ENCODE measurements around the gene STAT5B.
A peak's percentile ranks its signal among the peaks of the same experiment; 100 is the strongest.

The STAT5B gene

DNA sequence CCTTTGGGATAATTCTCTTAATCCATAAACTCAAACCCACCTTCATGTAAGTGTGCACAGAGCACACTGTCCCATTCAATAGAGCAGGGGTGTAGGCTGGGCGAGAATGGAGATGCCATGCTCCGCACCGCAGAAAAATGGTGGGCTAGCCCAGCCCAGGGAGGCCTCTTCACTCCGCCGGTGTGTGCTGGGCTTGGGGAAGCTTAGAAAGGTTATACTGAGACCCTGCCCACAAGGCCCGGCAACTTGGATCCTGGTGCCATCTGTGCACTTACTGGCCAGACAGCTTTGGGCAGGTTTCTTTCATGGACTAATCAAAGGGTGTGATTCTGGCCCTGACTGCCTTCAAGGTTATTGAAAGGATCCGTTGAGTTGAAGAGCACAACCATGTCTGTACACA lies 8.4 kb upstream of the STAT5B start:
- no peak for DNase-seq

DNA sequence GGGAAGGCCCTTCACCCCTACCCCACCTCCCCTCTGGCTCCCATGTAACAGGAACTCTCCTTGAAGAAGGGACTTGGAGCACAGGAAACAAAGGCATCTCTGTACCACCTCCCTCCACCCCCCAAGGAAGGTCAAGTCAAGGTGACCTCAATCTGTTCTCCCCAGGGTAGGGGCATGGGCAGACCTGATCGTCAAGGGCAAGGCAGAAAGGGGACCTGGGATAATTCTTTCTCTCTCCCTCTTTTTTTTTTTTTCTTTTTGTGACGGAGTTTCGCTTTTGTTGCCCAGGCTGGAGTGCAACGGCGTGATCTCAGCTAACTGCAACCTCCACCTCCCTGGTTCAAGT lies 7.8 kb upstream of the STAT5B start:
- no peak for DNase-seq

DNA sequence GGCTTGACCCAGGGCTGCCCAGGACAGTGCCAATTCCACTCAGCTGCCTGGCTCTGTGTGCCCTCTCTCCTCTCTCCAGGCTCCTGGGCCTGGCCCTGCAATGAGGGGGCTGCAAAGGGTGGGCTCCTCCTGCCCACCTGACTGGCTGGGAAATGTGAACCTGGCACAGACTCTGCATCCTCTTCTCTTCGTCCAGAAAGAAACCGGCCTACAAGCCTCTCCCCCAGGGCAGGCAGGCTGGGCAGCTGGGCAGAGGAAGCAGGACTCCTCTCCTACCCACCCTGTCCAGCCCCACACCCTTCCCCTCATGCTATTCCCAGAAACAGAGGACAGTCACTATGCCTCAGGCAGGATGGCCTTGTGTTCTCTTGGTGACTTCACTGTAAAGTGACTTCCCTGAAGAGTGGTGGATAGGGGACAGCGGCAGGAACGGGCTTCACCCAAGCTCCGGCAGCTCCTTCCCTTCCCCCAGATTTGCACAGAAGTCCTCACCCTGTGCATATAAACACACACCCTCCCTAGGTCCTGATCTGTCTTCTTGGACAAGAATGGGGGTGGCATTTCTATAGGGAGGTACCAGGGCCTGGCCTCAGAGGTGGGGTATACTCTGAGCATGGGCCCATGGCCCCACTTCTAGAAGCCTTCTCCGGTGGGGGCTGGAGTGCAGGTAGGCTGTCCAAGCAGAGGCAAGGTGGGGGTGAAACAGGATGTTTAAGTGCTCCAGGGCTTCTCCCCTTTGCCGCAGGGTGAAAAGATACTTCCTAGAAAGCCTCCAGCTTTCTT lies 7.2 kb upstream of the STAT5B start:
- no peak for DNase-seq

DNA sequence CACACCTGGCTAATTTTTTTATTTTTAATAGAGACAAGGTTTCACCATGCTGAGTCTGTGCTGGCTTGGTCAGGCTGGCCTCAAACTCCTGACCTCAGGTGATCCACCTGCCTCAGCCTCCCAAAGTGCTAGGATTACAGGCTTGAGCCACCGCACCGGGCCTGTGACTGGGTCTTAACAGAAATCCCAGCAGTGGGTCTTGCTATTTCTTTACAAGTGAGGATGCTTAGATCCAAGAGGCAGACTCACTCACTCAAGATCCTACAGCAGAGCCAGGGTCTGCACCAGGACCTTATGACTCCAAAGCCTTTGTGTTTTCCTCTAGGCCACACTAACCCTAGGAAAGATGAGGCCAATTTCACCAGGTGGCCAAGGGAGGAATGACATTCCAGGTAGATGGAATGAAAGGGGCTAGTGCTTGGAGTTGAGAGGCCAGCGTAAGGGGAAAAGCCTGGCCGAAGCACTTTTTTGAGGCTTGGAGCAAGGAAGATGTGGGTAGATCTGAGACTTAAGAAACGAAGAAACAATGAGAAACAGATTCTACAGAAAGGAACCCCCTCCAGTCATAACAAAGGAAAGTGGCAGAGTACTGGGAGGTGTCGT lies 6.4 kb upstream of the STAT5B start:
- DNase-seq: no peak

DNA sequence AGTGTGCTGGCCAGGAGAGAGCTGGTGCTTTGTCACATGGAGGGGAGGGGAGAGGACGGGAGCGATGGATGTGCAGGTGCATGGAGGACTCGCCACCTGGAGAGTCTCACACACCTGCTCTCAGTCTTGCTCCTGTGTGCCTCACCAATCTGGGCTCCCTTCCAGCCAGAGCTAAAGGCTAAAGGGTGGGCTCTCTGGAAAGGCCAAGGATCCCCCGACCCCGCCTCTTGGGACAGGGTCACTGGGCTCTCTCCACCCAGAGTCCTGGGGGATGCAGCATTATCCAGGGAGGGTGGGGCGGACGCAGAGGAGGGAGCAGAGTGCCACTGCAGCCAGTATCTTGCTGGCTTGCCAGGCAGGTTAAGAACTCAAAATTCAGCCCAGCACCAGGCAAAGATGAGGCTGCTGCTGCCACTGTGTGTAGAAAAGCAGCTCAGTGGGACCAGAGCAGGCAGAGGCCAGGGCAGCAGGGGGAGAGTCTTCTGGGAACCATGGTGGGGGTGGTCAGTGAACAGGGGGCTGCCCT lies 5.4 kb upstream of the STAT5B start:
- no peak for DNase-seq

DNA sequence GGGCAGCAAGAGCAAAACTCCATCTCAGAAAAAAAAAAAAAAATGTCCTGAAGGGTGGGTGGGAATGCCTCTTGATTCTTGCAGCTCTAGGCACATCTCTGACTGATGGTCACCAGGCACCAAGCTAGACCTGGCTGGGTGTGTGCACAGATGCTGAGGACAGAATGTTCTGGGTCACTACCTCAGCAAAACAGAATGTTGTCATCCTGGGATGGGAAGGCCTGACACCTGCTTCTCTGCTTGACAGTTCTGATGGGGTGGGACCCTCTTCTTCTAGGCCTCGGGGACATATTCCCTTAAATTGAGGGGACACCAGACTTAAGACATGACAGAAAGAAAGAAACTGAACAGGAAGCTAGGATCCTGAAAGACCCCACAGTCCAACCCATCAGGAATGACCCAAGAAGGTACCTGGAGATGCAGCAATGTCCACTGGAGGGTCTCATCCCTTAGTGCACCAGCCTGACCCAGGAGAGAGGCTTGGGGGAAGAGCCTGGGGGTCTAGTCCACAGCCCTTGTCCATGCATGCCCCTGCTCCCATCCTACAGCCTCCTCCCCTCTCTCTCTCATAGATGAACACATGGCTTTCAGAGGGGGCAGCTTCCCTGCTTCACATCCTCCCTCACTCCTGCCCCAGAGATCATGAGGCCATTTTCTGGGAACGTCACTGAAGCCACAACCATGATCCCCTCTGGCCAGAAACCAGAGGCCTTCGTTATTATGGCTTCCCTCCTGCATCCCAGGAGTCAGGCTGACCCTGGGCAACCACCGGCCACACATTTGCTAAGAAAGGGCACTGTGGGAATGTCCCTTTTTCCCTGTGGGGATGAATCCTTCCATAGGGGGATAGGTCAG lies 3.8 kb upstream of the STAT5B start:
- no peak for DNase-seq

DNA sequence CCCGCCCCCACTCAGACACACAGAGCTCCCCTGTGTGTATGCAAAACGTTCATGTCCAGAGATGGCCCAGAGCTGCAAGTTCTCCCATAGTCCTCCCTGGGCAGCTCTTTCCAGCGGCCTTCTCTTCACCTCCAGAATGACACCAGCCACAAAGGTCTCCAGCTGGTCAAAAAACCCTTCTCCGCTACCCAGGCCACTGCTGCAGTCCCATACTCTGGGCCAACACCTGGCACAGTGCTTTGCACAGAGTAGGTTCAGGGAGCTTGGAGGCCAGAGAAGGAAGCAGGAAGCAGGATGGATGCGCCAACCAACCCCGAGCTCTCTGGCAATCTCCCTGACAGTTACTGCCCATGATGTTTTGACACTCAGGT lies 1.1 kb upstream of the STAT5B start:
- DNase-seq: no peak

DNA sequence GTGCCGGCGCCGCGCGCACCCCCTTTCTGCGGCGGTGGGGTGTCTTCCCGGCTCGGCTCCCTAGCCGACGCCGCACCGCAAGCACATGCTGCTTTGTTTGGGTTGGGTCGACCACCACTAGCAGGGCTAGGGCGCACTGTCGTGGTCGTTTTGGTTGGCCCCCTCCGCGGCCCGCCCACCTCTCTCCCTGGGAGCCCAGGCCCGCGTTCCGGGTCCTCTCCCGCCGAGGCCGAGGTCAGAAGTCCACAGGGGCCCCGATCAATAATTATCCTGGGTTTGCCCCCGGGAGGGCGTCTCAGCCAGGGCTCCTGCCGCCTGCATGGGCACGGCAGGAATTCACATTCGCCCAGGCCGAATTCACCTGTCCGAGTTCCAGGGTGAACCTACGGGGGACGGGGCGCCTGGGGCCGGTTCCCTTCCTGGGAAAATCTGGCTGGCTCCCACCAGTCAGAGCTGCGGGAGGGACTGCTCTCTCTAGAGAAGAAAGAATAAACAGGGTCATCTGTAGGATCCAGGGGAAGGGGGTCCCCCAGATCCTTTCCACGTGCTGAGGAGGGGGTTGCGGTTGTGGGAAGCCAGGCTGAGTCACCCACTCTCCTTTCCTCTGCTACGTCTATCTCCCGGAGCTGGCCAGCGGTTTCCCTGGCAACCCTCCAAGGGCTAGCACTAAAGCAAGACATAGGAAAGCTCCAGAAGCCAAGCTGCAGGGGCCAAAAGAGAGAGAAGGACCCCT lies 584 bp upstream of the STAT5B start:
- DNase-seq: peak in 1 of 2 donors; percentile 48

DNA sequence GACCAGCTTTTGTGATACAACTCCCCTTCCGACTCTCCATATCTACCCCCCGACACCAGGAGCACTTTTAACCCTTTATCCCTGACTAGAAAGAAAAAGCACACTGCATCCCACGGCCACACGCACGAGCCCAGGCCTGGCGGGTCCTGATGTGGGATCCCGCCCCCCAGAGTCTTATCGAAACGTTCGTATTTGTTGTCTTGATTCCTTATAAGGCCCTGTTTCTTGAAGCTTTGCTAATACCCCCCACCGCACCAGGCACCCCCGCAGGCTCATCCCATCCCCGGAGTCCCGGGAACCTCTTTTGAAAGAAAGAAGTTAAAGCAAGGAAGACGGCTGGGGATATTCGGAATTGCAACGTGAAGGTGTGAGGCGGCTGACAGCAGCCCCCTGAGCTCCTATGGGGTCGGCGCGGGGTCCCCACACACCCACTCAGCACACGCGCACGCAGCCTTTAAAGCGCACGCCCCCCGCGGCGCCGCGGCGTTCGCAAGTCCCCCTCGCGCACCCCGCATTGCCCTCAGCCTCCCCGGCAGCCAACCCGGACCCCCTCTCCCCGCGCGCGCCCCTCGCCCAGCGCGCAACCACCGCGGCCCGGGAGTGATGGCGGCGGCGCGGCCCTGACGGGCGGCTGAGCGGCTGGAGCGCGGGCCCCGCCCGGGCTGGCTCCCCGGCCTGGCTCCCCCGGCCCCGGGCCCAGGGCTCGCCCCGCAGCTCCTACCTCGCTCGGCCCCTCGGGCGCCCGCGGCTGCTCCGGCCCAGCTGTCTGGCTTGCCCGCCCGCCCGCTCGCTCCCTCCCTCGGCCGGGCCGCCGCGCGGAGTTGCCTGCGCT lies 448 bp downstream of the STAT5B start:
- DNase-seq: peak; percentile 36 to 43

DNA sequence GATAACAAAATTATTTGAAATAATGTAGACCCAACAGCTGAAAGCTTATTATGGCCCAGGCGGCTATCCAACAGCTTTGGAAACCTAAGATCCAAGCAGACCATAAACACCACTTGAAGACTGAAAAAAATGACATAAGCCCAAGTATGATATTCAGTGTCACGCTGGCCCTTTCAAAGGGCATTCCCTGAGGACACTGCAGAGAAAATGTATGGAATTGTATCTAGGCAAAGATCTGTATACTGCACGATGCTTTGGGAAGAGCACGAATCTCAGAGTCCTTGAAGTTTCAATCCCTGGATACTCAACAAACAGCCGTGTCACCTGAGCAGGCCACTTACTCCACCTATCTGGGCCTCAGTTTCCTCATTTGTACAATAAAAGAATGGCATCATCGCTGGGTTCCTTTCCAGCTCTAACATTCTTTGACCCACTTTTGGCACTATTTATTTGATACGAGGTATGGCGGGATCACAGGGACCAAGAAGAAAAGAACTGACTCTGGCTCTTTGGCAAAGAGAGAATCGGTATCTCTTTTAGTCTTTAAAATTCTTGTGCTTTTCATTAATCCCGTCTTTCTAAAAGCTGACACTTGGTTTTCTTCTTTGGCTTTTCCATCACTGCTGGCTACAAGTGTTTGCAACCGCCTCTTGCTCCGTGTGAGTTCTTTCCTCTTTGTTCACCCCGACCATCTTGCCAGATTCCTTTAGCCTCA lies 1.2 kb downstream of the STAT5B start:
- no peak for DNase-seq

DNA sequence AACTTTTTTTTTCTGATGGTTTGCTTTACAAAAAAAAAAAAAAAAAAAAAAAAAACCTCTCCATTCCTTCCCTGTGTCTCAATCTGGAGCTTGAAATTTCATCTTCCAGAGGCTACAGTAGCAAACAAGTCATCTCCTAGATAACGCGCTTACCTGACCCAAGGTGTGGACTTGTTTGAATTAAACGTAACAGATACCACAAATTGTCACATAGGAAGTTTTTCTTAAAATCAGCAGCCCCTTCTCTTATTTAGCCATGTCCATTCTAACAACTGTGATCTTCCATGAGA lies 2.0 kb downstream of the STAT5B start:
- DNase-seq: no peak

DNA sequence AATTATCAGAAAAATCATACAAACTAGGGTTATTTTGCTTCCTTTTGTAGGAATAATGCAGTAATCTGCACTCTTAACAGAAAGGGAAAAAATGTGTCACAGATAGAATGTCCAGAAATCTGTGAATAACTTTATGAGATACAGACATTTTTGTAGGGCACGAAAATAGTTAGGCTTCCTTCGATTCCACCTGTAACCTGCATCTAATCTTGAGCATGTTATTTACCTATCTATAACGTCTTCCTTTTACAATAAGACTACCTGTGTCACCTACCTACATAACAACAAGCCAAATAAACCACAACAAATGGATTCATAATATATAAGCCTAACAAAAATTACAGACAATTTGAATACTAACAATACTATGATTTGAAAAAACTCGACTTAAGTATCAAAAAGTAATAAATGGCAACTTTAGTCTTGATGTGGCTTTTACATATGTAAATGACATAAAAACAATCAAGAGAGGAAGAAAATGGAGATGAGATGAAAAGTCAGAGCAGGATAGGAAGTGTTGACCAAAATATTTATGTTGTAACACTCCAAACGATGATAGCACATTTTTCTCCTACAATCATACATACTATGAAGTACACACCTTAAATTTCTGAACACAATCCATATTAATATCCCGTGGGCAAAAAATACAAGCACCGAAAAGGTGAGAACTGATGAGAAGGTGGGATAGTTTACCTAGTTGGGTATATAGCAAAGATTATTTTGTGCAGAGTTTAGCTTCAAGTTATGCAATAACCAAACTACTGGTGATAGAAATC lies 2.5 kb downstream of the STAT5B start:
- DNase-seq: no peak

DNA sequence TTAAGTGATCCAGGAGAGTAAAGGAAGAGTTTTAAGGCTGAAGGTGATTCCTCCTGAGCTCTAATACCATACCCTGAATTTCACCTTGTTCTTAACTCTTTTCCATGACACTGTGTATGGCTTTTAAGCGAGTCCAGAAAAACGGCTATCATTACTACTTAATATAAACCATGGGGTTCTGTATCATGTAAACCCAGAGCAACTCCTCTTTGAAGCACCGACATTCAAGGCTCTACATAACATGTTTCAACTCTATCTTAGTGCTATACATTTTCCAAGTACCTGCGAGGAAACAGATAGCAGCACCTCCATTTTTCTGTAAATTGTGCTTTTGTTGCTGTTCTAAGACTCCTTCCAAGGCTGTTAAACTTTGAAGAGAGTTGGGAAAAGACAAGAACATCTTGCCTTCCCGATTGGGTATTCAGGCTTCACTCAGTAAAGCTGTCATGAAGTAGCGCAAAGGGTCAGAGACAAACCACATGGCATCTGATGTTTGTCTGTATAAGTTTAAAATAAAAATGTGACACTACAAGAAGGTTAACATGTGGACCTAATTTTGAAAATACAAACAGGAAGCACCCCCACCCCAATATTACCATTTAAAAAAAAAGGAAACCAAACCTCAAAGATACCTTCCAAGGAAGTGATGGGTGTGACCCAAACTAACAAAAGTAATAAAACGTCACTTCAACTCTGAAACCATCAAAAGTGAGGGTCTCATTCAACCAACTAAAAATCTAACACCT lies 3.9 kb downstream of the STAT5B start:
- DNase-seq: no peak

DNA sequence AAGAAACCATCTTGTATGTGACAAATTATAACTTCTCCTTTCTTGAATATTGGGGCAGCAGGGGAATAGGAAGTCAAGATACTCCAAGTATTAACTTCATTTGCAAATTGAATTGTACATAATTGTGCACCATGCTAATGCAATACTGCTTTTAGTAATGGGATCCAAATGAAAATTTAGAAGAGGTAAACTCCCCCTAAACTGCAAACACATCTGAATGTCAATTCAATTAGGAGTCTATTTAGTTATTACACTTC lies 4.5 kb downstream of the STAT5B start:
- DNase-seq: no peak

DNA sequence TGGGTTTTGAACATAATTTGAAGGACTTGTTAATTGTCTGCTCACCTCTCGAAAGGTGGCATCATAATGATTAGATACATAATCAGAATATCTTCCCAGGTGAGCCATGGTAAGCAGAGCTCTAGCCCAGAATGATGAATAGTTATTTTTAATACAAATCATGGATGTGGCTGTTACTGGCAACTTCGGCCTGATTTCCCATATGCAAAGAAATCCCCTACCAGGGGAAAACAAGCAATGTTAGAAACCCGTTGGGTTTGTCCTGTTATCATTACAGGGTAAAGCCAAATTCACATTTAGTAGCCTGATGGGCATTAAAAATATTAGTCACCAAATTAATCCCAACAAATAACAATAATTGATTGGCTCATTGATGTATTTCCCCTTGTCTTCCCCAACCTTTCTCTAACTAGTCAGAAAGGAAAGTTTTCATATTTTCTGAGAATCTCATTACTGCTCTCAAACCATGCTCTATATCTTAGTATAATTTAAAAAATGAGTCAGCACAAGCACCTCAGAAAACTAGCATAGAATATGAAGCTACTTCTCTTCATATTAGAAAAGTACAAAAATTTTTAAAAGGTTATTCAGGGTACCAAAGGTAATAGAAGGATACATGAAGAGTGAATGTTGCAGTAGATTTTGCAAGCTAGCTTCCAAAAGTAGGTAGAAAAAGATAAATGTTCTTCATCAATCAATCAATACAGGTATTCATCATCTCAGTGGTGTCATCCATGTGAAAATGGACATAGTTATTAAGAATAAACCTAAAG lies 5.0 kb downstream of the STAT5B start:
- DNase-seq: no peak

DNA sequence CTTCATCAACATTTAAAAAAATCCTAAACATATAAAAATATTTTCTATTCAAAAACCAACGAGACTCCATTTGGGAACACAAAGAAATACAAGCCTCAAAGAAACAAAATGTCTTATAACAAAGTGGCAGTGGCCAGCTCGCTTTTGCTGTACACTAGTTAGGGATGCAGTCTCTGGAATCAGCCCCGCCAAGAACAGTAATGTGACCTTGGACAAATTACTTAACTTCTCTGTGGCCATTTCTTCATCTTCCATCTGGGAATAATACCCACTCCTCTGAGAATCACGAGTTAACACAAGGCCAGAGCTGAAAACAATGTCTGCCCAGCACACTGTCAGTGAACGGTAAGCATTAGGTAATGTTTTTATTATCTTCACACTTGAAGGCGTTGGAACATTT lies 5.6 kb downstream of the STAT5B start:
- DNase-seq: no peak

DNA sequence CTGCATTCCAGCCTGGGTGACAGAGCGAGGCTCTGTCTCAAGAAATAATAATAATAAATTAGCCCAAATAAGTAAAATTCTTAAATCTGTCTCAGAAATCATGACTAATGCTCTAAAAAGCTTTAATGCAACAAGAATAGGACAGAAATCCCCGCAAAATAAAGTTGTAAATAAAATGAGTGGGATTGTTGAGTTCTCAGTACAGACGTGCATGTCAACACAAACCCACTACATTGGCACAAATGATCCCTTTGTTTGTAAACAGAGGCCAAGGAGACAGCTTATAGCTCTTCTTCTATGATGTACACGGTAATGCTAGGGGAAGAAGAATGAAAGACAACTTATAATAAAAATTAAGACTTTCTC lies 6.0 kb downstream of the STAT5B start:
- DNase-seq: no peak

DNA sequence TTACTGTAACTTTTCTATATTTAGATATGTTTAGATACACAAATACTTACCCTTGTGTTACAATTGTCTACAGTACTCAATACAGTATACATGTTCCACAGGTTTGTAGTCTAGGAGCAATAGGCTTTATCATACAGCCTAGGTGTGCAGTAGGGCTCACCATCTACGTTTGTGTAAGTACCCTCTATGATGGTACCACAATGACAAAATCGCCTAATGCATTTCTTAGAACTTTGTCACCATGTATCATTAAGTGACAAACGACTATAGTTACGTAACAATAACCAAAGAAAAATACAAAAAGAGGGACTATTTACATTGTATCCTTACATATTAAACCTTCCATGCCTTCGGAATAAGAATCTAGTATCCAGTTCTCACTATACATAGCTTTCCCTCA lies 8.0 kb downstream of the STAT5B start:
- no peak for DNase-seq

DNA sequence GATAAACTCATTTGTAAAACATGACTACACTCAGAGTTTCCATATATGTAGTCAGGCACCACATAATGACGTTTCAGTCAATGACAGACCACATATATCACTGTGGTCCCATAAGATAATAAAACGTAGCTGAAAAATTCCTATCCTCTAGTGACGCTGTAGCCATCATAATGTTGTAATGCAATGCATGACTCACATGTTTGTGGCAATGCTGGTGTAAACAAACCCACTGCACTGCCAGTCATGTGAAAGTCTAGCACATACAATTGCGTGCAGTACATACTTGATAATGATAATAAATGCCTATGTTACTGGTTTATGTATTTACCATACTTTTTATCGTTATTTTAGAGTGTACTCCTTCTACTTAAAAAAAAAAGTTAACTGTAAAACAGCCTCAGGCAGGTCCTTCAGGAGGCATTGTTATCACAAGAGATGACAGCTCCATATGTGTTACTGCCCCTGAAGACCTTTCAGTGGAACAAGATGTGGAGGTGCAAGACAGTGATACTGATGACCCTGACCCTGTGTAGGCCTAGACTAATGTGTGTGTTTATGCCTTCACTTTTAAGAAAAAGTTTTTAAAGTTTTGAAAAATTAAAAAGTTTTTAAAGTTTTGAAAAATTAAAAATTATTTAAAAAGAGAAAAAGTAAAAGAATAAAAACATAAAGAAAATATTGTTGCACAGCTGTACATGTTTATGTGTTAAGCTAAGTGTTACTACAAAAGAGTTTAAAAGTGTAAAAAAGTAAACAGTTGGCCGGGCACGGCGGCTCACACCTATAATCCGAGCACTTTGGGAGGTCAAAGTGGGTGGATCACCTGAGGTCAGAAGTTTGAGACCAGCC lies 9.0 kb downstream of the STAT5B start:
- peak in 1 of 2 donors; percentile 51 for DNase-seq

Measured in stimulated activated CD4-positive, alpha-beta T cell treated with anti-CD3 and anti-CD28 coated beads, Interleukin-2, amount 100 ng/mL, for 24 hours (primary cell).